ENCODE data around the gene ZNF423. TPM values are rescaled to one million over a fixed set of nuclear protein-coding genes. Genes with fewer than 3 reads are reported as not detected.

Gene ZNF423
- total and polyA plus RNA-seq, 9 of the 15 experiments (the other 6 are each of a cell fraction or from before 2014, with no cell fraction given): not detected

- no peak for TF ChIP-seq TSHZ1 (CRISPR knock-in tag; IDR thresholded peaks at IDR 0.05)
- no peak for TF ChIP-seq ZBTB2 (IDR thresholded peaks at IDR 0.05)
- TF ChIP-seq MNT (conservative IDR thresholded peaks at IDR 0.05): no peak
- TF ChIP-seq CAMTA2 (CRISPR knock-in tag; conservative IDR thresholded peaks at IDR 0.05): no peak
- no peak for TF ChIP-seq TAF1 (IDR thresholded peaks at IDR 0.05; ENCODE audit: control insufficient read depth, extremely low read depth, insufficient read depth, low read length, severe bottlenecking)
Measured at GRCh38 chr16:49495596-49496355, 360.1 kb downstream of the ZNF423 start (continued).
